PC-9 (cell line): ENCODE measurements around the gene CEP72.

Source experiments
- CTCF ChIP-seq: fragments of 200-600 bp; sonication (generic); conservative IDR thresholded peaks from 2 replicates; pipeline ENCODE4 v1.6.1; 2017; ENCODE audit warnings: mixed run types, antibody characterized with exemption, mild to moderate bottlenecking, moderate library complexity
- EZH2 ChIP-seq: fragments of 200-600 bp; sonication (generic); IDR thresholded peaks from 2 replicates; pipeline ENCODE4 v1.8.0; 2017; ENCODE audit warnings: antibody characterized with exemption, low read depth

- TF ChIP-seq CTCF: no peak
- TF ChIP-seq EZH2: no peak
Measured at GRCh38 chr5:638501-639252, 26.5 kb downstream of the CEP72 start.
